SU-DHL-6 (cell line): Measurements from ENCODE around the gene FGD4.

Experiments used
- H2AFZ ChIP-seq: fragments of 200-600 bp; sonication (generic); 2 replicates; pipeline ENCODE4 v1.6.1; 2014; ENCODE audit warnings: low read depth, mild to moderate bottlenecking, moderate library complexity, mixed read lengths, antibody characterized with exemption, low read length; ENCODE audit not compliant: severe bottlenecking
- H3F3A ChIP-seq: fragments of 200-600 bp; shearing (Covaris generic); 2 replicates; pipeline ENCODE4 v1.6.0; 2016; ENCODE audit warnings: antibody characterized with exemption, mild to moderate bottlenecking; ENCODE audit not compliant: insufficient read depth
- H3K27ac ChIP-seq: fragments of 200-600 bp; sonication (generic); 2 replicates; pipeline ENCODE4 v1.5.1; 2016; ENCODE audit warnings: low read depth, mild to moderate bottlenecking, low read length, moderate library complexity, mixed read lengths
- H3K27me3 ChIP-seq: fragments of 200-600 bp; sonication (generic), shearing (Covaris generic); 2 replicates; pipeline ENCODE4 v1.6.0; 2014; ENCODE audit warnings: mild to moderate bottlenecking, low read length
- H3K36me3 ChIP-seq: fragments of 200-600 bp; sonication (generic); 2 replicates; pipeline ENCODE4 v1.6.1; 2014; ENCODE audit warnings: mild to moderate bottlenecking, low read length, mixed read lengths
- H3K4me2 ChIP-seq: fragments of 300-600, 200-600 bp; shearing (Covaris generic), sonication (generic); 2 replicates; pipeline ENCODE4 v1.6.0; 2014; ENCODE audit warnings: low read length, low read depth, mild to moderate bottlenecking; ENCODE audit not compliant: poor library complexity, severe bottlenecking
- H3K4me3 ChIP-seq: fragments of 200-600 bp; sonication (generic); 2 replicates; pipeline ENCODE4 v1.5.1; 2014; ENCODE audit warnings: antibody characterized with exemption, low read length, mild to moderate bottlenecking, mixed read lengths; ENCODE audit not compliant: insufficient read depth, poor library complexity, severe bottlenecking
- H3K79me2 ChIP-seq: fragments of 200-600 bp; sonication (generic); 2 replicates; pipeline ENCODE4 v1.6.1; 2014; ENCODE audit warnings: mild to moderate bottlenecking, low read length, moderate library complexity; ENCODE audit not compliant: insufficient read depth
- H3K9ac ChIP-seq: fragments of 200-600 bp; sonication (generic); 2 replicates; pipeline ENCODE4 v1.7.0; 2014; ENCODE audit warnings: mild to moderate bottlenecking, low read length
- H3K9me2 ChIP-seq: fragments of 200-600 bp; sonication (generic); replicated peaks from 2 replicates; pipeline ENCODE4 v1.6.1; 2014; ENCODE audit warnings: low read length; ENCODE audit not compliant: insufficient read depth
- H3K9me3 ChIP-seq: fragments of 200-600 bp; sonication (generic); 2 replicates; pipeline ENCODE4 v1.6.1; 2014; ENCODE audit warnings: low read length, mixed read lengths; ENCODE audit not compliant: insufficient read depth
- H4K20me1 ChIP-seq: fragments of 200-600 bp; sonication (generic); 2 replicates; pipeline ENCODE4 v1.6.1; 2014; ENCODE audit warnings: low read depth, mild to moderate bottlenecking, antibody characterized with exemption, low read length, moderate library complexity, mixed read lengths
- EZH2phosphoT487 ChIP-seq: fragments of 200-600 bp; sonication (generic), shearing (Covaris generic); conservative IDR thresholded peaks from 2 replicates; pipeline ENCODE4 v1.6.1; 2018; ENCODE audit warnings: mild to moderate bottlenecking, antibody characterized with exemption, low read length, moderate library complexity, mixed read lengths
- TF ChIP-seq, protein P1 (sequence below): fragments of 200-600 bp; sonication (generic); IDR thresholded peaks from one replicate; pipeline ENCODE4 v1.5.1; 2017; ENCODE audit warnings: antibody characterized with exemption, mild to moderate bottlenecking, low read length, moderate library complexity; ENCODE audit not compliant: insufficient read depth, poor library complexity, severe bottlenecking

FGD4 gene

DNA sequence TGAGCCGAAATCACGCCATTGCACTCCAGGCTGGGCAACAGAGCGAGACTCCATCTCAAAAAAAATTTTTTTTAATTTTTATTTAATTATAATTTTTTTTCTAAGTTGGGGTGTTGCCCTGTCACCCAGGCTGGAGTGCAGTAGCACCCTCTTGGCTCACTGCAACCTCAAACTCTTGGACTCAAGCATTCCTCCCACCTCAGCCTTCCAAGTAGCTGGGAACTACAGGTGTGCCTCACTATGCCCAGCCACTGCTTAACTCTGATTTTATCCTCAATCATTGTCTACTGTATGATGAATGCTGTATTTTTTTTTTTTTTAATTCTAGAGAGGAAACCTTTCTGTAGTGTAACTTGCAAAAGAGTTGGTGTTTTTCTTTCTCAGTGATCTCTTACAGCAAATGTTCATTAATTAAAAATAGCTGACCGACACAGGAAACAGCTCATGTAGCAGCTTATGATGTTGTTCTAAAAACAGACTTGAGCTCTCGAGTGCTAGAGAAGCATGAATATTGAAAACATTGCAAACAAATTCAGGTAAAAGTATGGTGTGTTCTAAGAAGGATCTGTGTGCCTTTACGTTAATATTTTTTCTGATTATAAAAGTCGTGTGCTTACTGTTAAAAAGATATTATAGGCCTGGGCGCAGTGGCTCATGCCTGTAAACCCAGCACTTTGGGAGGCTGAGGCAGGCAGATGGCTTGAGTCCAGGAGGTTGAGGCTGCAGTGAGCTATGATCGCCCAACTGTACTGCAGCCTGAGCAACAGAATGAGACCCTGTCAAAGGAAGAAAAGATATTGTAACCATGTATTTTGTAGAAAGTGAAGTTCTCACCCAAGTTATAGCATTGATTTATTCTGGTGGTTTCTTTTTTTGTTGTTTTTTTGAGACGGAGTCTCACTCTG lies 68.9 kb downstream of the FGD4 start:
- peak overlapping the region; percentile 49 for H3K4me2 ChIP-seq
- H3K4me3 ChIP-seq, result peak overlapping the region; percentile 28
- no peaks in the 10 kb centered on the region for H3K27me3 ChIP-seq
- no peaks in the 10 kb centered on the region for H3K9me3 ChIP-seq
- H3K36me3 ChIP-seq, result no peaks in the 10 kb centered on the region
- no peaks in the 10 kb centered on the region for H4K20me1 ChIP-seq
- peak overlapping the region; percentile 20 for H2AFZ ChIP-seq
- no peaks in the 10 kb centered on the region for H3K9me2 ChIP-seq
- H3K9ac ChIP-seq, result no peak overlapping the region
- TF ChIP-seq EZH2phosphoT487, result no peak
- peak overlapping the region; percentile 57 for H3K27ac ChIP-seq
- H3F3A ChIP-seq, result 0 out of 2 replicates have a peak, but pooled peaks cover 2% of the 10 kb centered on the region
- no peaks in the 10 kb centered on the region for H3K79me2 ChIP-seq

DNA sequence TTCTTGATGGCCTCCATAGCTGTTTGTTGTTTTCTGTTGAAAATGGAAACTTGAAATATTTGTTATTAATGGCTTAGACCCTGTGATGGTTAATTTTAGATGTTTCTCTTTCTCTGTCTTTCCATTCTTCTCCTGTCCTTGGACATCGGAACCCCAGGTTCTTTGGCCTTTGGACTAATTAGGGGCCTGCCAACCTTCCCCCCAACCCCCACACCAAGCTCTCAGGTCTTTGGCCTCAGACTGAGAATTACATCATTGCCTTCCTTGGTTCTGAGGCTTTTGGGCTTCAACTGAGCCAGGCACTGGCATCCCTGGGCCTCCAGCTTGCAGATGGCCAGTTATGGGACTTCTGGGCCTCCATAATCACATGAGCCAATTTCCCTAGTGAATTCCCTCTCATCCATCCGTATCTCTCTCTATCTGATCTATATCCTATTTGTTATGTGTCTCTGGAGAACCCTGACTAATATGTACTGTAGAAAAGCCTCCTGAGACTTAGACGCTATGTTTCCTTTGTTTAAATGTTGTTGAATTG lies 71.6 kb downstream of the FGD4 start:
- H3K9ac ChIP-seq, result no peak overlapping the region
- TF ChIP-seq, protein P1, sequence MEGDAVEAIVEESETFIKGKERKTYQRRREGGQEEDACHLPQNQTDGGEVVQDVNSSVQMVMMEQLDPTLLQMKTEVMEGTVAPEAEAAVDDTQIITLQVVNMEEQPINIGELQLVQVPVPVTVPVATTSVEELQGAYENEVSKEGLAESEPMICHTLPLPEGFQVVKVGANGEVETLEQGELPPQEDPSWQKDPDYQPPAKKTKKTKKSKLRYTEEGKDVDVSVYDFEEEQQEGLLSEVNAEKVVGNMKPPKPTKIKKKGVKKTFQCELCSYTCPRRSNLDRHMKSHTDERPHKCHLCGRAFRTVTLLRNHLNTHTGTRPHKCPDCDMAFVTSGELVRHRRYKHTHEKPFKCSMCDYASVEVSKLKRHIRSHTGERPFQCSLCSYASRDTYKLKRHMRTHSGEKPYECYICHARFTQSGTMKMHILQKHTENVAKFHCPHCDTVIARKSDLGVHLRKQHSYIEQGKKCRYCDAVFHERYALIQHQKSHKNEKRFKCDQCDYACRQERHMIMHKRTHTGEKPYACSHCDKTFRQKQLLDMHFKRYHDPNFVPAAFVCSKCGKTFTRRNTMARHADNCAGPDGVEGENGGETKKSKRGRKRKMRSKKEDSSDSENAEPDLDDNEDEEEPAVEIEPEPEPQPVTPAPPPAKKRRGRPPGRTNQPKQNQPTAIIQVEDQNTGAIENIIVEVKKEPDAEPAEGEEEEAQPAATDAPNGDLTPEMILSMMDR, result no peak
- TF ChIP-seq EZH2phosphoT487, result no peak
- H2AFZ ChIP-seq, result no peak overlapping the region
- no peaks in the 10 kb centered on the region for H3K9me2 ChIP-seq
- no peak overlapping the region for H3K4me3 ChIP-seq
- H4K20me1 ChIP-seq, result no peaks in the 10 kb centered on the region
- no peaks in the 10 kb centered on the region for H3K79me2 ChIP-seq
- no peaks in the 10 kb centered on the region for H3K27me3 ChIP-seq
- no peaks in the 10 kb centered on the region for H3K9me3 ChIP-seq
- 0 out of 2 replicates have a peak, but pooled peaks cover 2% of the 10 kb centered on the region for H3F3A ChIP-seq
- no peaks in the 10 kb centered on the region for H3K36me3 ChIP-seq
- no peak overlapping the region for H3K4me2 ChIP-seq
- no peak overlapping the region for H3K27ac ChIP-seq

DNA sequence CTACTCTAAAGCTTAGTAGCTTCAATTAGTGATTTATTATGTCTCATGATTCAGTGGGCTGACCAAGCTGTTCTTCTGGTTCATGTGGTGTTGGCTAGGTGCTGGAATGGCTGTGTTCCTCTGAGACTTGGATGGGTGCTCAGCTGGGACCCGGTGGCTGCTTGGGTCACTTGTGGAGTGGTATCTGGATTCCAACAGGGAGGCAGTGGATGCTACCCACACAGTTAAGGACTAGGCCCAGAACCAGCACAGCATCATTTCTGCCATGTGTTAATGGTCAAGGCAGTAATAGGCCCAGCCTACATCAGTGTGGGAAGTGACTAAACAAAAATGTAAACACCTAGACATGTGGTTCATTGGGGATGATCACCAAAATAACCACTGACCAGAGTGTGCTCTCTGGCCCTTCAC lies 72.2 kb downstream of the FGD4 start:
- Histone ChIP-seq H3K9me3 (no peaks in the 10 kb centered on the region), H4K20me1 (no peaks in the 10 kb centered on the region), H3K9me2 (no peaks in the 10 kb centered on the region), H3F3A (0 out of 2 replicates have a peak, but pooled peaks cover 2% of the 10 kb centered on the region), H3K36me3 (no peaks in the 10 kb centered on the region), H3K4me2 (no peak overlapping the region), H2AFZ (no peak overlapping the region), H3K4me3 (no peak overlapping the region), H3K9ac (no peak overlapping the region), H3K27ac (no peak overlapping the region), H3K79me2 (no peaks in the 10 kb centered on the region), H3K27me3 (no peaks in the 10 kb centered on the region)
- TF ChIP-seq, protein P1, result no peak
- TF ChIP-seq EZH2phosphoT487, result no peak

DNA sequence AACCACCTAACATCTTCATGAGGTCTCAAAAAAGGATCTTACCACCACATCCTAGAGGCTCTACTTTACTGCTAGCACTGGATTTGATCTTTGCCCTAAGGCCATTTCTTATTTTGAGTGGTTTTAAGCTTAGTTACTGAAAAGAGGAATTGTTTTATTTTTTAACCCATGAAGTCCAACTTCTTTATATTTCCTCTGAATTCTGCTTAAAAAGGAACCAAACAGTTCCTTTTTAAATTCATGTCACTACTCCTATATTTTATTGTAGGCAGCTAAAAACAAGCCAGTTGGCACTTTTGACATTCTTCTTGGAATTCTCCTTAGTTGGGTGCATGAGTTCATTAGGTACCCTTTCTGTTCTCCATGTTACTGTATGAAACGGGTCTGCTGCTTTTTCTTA lies 76.4 kb downstream of the FGD4 start:
- no peak overlapping the region for H3K9ac ChIP-seq
- no peak overlapping the region for H3K4me2 ChIP-seq
- H3F3A ChIP-seq, result no peaks in the 10 kb centered on the region
- TF ChIP-seq, protein P1, result no peak
- no peak for TF ChIP-seq EZH2phosphoT487
- no peaks in the 10 kb centered on the region for H3K9me3 ChIP-seq
- no peak overlapping the region for H3K27ac ChIP-seq
- no peak overlapping the region for H2AFZ ChIP-seq
- no peaks in the 10 kb centered on the region for H3K36me3 ChIP-seq
- no peaks in the 10 kb centered on the region for H4K20me1 ChIP-seq
- H3K4me3 ChIP-seq, result no peak overlapping the region
- no peaks in the 10 kb centered on the region for H3K9me2 ChIP-seq
- H3K27me3 ChIP-seq, result no peaks in the 10 kb centered on the region
- no peaks in the 10 kb centered on the region for H3K79me2 ChIP-seq
